Right atrium auricular region (tissue), 2 donors: Measurements from ENCODE around the gene CCDC102B. TPM values are rescaled to one million over a fixed set of nuclear protein-coding genes. Genes with fewer than 3 reads are reported as not detected.

Source experiments
- DNase-seq: peaks from one replicate; pipeline ENCODE4 v3.0.0-alpha.2; 2019; ENCODE audit warnings: low spot score
- H3K27ac ChIP-seq, 2 donors: fragments of 200-600 bp; sonication (generic); 1 replicate in 1 of 2; 2 replicates in 1 of 2; pipeline ENCODE4 v1.5.1; 2016 to 2019
- H3K27me3 ChIP-seq, 2 donors: fragments of 200-600 bp; sonication (generic); one replicate each; pipeline versions ENCODE4 v1.5.1 to v1.6.0; 2017 to 2019
- H3K36me3 ChIP-seq: fragments of 200-600 bp; sonication (generic); one replicate; pipeline ENCODE4 v1.5.1; 2016
- H3K4me1 ChIP-seq, 2 donors: fragments of 200-600 bp; sonication (generic); one replicate each; pipeline versions ENCODE4 v1.5.1 to v1.6.0; 2017 to 2019
- H3K4me3 ChIP-seq, 2 donors: fragments of 200-600 bp; sonication (generic); 1 replicate in 1 of 2; 2 replicates in 1 of 2; pipeline ENCODE4 v1.5.1; 2017 to 2019; ENCODE audit warnings: mild to moderate bottlenecking in 1 of 2, moderate library complexity in 1 of 2
- H3K9me3 ChIP-seq, 2 donors: fragments of 200-600 bp; sonication (generic); one replicate each; pipeline ENCODE4 v1.5.1; 2019
- CTCF ChIP-seq, 2 donors: fragments of 200-600 bp; sonication (generic); IDR thresholded peaks; one replicate each; pipeline ENCODE4 v1.5.1; 2019; ENCODE audit warnings: antibody characterized with exemption in 2 of 2
- total RNA-seq, 2 donors: library from RNA; depleted of rRNA; stranded (reverse); fragments of >200 nt; gene quantifications; one replicate each; pipeline ENCODE4 v1.1.0, GENCODE V29; 2016

Gene CCDC102B
- total RNA-seq, 2 donors from 2014 or later = 2.5 to 5.9 TPM

DNA sequence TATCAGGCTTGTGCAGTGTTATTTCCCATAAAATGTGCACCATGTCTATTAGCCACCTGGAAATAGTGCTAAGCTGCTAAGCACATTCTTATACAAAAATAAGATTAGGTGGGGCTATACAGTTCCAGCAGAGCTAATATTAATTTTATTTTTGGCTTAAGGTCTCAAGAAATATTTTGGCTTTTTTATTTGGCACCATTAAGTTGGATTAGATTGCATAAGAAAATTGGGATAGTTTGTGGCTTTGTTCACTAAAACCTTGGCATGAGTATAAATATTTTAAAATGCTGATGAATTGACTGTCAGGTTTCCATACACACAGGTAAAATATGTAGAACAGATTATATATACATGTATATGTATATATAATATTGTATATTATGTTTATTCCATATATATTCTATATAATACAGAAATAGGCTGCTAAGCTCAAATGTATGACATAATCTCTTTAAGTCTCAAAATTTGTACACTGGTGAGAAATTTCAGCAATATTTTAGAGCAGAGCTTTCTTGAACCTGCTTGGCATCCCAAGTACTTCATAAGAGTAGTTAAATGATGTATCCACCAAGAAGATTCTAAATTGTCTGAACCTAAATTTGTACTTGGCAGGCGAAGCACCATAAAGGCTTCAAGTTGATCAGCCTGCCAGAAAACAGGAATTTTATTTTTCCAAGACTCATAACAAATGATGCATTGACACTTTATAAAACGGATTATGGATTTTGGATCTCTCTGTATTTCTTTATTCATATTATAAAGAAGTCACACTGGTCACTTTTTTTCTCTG lies 32.6 kb downstream of the CCDC102B start:
- H3K36me3 ChIP-seq = no peaks in the 10 kb centered on the region
- H3K4me3 ChIP-seq = no peak overlapping the region
- H3K4me1 ChIP-seq = no peaks in the 10 kb centered on the region
- H3K27ac ChIP-seq = no peak overlapping the region
- H3K9me3 ChIP-seq = no peaks in the 10 kb centered on the region
- H3K27me3 ChIP-seq = no peaks in the 10 kb centered on the region
- no peak for DNase-seq
- no peak for TF ChIP-seq CTCF (IDR thresholded peaks at IDR 0.05)

- H3K4me3 ChIP-seq = no peak overlapping the region
- H3K36me3 ChIP-seq = no peaks in the 10 kb centered on the region
- no peak for DNase-seq
- H3K27ac ChIP-seq = no peak overlapping the region
- H3K4me1 ChIP-seq = no peaks in the 10 kb centered on the region
- no peaks in the 10 kb centered on the region for H3K9me3 ChIP-seq
- TF ChIP-seq CTCF (IDR thresholded peaks at IDR 0.05) = no peak
- no peaks in the 10 kb centered on the region for H3K27me3 ChIP-seq
Observed at GRCh38 chr18:68833756-68834155, 35.9 kb downstream of the CCDC102B start.

GRCh38 chr18:68837665-68838451 lies 40.0 kb downstream of the CCDC102B start:
- H3K9me3 ChIP-seq = no peaks in the 10 kb centered on the region
- no peaks in the 10 kb centered on the region for H3K27me3 ChIP-seq
- no peak for TF ChIP-seq CTCF (IDR thresholded peaks at IDR 0.05)
- DNase-seq = no peak
- H3K4me3 ChIP-seq = no peak overlapping the region
- H3K36me3 ChIP-seq = no peaks in the 10 kb centered on the region
- no peaks in the 10 kb centered on the region for H3K4me1 ChIP-seq
- no peak overlapping the region for H3K27ac ChIP-seq

GRCh38 chr18:68839701-68840100 lies 41.8 kb downstream of the CCDC102B start:
- no peaks in the 10 kb centered on the region for H3K4me1 ChIP-seq
- H3K4me3 ChIP-seq = no peak overlapping the region
- no peak for DNase-seq
- no peaks in the 10 kb centered on the region for H3K27me3 ChIP-seq
- H3K36me3 ChIP-seq = no peaks in the 10 kb centered on the region
- H3K9me3 ChIP-seq = no peaks in the 10 kb centered on the region
- H3K27ac ChIP-seq = no peak overlapping the region
- TF ChIP-seq CTCF (IDR thresholded peaks at IDR 0.05) = no peak

- Histone ChIP-seq H3K9me3 (no peaks in the 10 kb centered on the region), H3K27me3 (no peaks in the 10 kb centered on the region), H3K4me1 (no peaks in the 10 kb centered on the region), H3K36me3 (no peaks in the 10 kb centered on the region), H3K27ac (no peak overlapping the region), H3K4me3 (no peak overlapping the region)
- DNase-seq = no peak
- TF ChIP-seq CTCF (IDR thresholded peaks at IDR 0.05) = no peak
Observed at GRCh38 chr18:68840554-68841263, 42.8 kb downstream of the CCDC102B start.
